ENCODE results near the gene OSBPL10.
"Not testable (repeated sequence)": the region's sequence is repeated elsewhere in the genome, so short reads cannot be mapped to it uniquely, and the experiment has no call there.

OSBPL10 gene

GRCh38 chr3:31992995-31993394 is 11.9 kb upstream of the OSBPL10 start:
- not testable (repeated sequence) for DNase-seq (ENCODE audit: low read depth in 1 of 2, low spot score in 1 of 2)

- no peak for DNase-seq (ENCODE audit: low read depth in 1 of 2, low spot score in 1 of 2)
Measured at GRCh38 chr3:31988271-31988670, 7.2 kb upstream of the OSBPL10 start.

- no peak for DNase-seq (ENCODE audit: low read depth in 1 of 2, low spot score in 1 of 2)
Measured at GRCh38 chr3:31985831-31986230, 4.8 kb upstream of the OSBPL10 start.

GRCh38 chr3:31984321-31984720 is 3.3 kb upstream of the OSBPL10 start:
- DNase-seq (ENCODE audit: low read depth in 1 of 2, low spot score in 1 of 2), result no peak

- peak; percentile 15 to 19 for DNase-seq (ENCODE audit: low read depth in 1 of 2, low spot score in 1 of 2)
Measured at GRCh38 chr3:31980530-31981205, 394 bp downstream of the OSBPL10 start.

GRCh38 chr3:31979001-31979697 is 1.9 kb downstream of the OSBPL10 start:
- peak in 1 of 2 donors; percentile 21 for DNase-seq (ENCODE audit: low read depth in 1 of 2, low spot score in 1 of 2)

- no peak for DNase-seq (ENCODE audit: low read depth in 1 of 2, low spot score in 1 of 2)
Measured at GRCh38 chr3:31978553-31978952, 2.5 kb downstream of the OSBPL10 start.

- no peak for DNase-seq (ENCODE audit: low read depth in 1 of 2, low spot score in 1 of 2)
Measured at GRCh38 chr3:31977736-31978135, 3.3 kb downstream of the OSBPL10 start.

GRCh38 chr3:31976302-31976701 is 4.8 kb downstream of the OSBPL10 start:
- DNase-seq (ENCODE audit: low read depth in 1 of 2, low spot score in 1 of 2), result no peak

GRCh38 chr3:31974964-31975363 is 6.1 kb downstream of the OSBPL10 start:
- no peak for DNase-seq (ENCODE audit: low read depth in 1 of 2, low spot score in 1 of 2)

GRCh38 chr3:31974471-31974870 is 6.6 kb downstream of the OSBPL10 start:
- DNase-seq (ENCODE audit: low read depth in 1 of 2, low spot score in 1 of 2), result no peak

- no peak for DNase-seq (ENCODE audit: low read depth in 1 of 2, low spot score in 1 of 2)
Measured at GRCh38 chr3:31973837-31974236, 7.2 kb downstream of the OSBPL10 start.

GRCh38 chr3:31973081-31973480 is 8.0 kb downstream of the OSBPL10 start:
- no peak for DNase-seq (ENCODE audit: low read depth in 1 of 2, low spot score in 1 of 2)

GRCh38 chr3:31971607-31972006 is 9.5 kb downstream of the OSBPL10 start:
- no peak for DNase-seq (ENCODE audit: low read depth in 1 of 2, low spot score in 1 of 2)

- no peak for DNase-seq (ENCODE audit: low read depth in 1 of 2, low spot score in 1 of 2)
Measured at GRCh38 chr3:31968927-31969418, 12.1 kb downstream of the OSBPL10 start.

GRCh38 chr3:31968369-31968926 is 12.6 kb downstream of the OSBPL10 start:
- DNase-seq (ENCODE audit: low read depth in 1 of 2, low spot score in 1 of 2), result no peak

- no peak for DNase-seq (ENCODE audit: low read depth in 1 of 2, low spot score in 1 of 2)
Measured at GRCh38 chr3:31967592-31967991, 13.5 kb downstream of the OSBPL10 start.

- DNase-seq (ENCODE audit: low read depth in 1 of 2, low spot score in 1 of 2), result no peak
Measured at GRCh38 chr3:31966978-31967591, 14.0 kb downstream of the OSBPL10 start.

GRCh38 chr3:31962801-31963205 is 18.3 kb downstream of the OSBPL10 start:
- no peak for DNase-seq (ENCODE audit: low read depth in 1 of 2, low spot score in 1 of 2)

GRCh38 chr3:31960793-31961431 is 20.1 kb downstream of the OSBPL10 start:
- DNase-seq (ENCODE audit: low read depth in 1 of 2, low spot score in 1 of 2), result no peak

Measured in activated CD4-positive, alpha-beta T cell treated with anti-CD3 and anti-CD28 coated beads, Interleukin-2, amount 50 U/mL, for 24 hours (primary cell).